B cell (primary cell): ENCODE measurements around the gene ANKS1A.

Experiments used
- EZH2 ChIP-seq: IDR thresholded peaks from 2 replicates; pipeline ENCODE4 v1.6.1; 2012; ENCODE audit warnings: borderline replicate concordance, low read depth, mild to moderate bottlenecking, moderate library complexity, low read length; ENCODE audit not compliant: insufficient read depth, poor library complexity, severe bottlenecking
- TF ChIP-seq, protein P1 (sequence below): fragments of 200-600 bp; IDR thresholded peaks from one replicate; pipeline ENCODE4 v1.8.0; 2022; ENCODE audit warnings: antibody characterized with exemption, mild to moderate bottlenecking

DNA sequence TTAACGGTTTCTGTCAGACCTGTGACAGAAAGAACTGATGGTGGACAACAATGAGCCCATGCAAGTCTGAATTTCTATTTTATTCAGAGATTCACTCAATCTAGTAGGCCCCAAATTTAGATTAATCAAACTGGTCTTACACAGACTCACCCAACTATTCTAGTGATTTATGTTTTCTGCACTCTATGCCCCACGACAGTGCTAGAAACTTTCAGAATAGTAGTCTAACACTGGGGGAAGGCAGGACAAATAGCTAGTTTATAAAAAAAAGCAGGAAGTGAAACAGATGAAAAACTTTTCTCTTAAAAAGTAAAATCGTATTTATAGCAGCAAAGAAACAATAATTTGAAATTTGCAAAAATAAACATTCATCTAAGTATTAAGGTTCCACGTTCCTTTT lies 247.1 kb downstream of the ANKS1A start:
- TF ChIP-seq, protein P1, sequence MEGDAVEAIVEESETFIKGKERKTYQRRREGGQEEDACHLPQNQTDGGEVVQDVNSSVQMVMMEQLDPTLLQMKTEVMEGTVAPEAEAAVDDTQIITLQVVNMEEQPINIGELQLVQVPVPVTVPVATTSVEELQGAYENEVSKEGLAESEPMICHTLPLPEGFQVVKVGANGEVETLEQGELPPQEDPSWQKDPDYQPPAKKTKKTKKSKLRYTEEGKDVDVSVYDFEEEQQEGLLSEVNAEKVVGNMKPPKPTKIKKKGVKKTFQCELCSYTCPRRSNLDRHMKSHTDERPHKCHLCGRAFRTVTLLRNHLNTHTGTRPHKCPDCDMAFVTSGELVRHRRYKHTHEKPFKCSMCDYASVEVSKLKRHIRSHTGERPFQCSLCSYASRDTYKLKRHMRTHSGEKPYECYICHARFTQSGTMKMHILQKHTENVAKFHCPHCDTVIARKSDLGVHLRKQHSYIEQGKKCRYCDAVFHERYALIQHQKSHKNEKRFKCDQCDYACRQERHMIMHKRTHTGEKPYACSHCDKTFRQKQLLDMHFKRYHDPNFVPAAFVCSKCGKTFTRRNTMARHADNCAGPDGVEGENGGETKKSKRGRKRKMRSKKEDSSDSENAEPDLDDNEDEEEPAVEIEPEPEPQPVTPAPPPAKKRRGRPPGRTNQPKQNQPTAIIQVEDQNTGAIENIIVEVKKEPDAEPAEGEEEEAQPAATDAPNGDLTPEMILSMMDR = no peak
- TF ChIP-seq EZH2 = no peak
